ENCODE data around the gene SASH1.

- no peak for TF ChIP-seq CTCF (IDR thresholded peaks at IDR 0.05; ENCODE audit: control extremely low read depth in 1 of 3, insufficient read depth in 1 of 3, low read depth in 1 of 3, low read length in 3 of 3)
- no peak for TF ChIP-seq POLR2A (IDR thresholded peaks at IDR 0.05; ENCODE audit: control extremely low read depth in 1 of 2, low read depth in 2 of 2, low read length in 2 of 2)
- TF ChIP-seq RAD21 (IDR thresholded peaks at IDR 0.05 in 1 of 2, conservative IDR thresholded peaks at IDR 0.05 in 1 of 2; ENCODE audit: low read depth in 2 of 2, low read length in 2 of 2), result no peak
- TF ChIP-seq EP300 (IDR thresholded peaks at IDR 0.05; ENCODE audit: borderline replicate concordance in 1 of 2, low read depth in 2 of 2, low read length in 2 of 2), result no peak
- TF ChIP-seq, protein P1, sequence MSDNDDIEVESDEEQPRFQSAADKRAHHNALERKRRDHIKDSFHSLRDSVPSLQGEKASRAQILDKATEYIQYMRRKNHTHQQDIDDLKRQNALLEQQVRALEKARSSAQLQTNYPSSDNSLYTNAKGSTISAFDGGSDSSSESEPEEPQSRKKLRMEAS (IDR thresholded peaks at IDR 0.05), result no peak
- TF ChIP-seq RXRA (IDR thresholded peaks at IDR 0.05; ENCODE audit: insufficient read depth, low read depth, low read length), result no peak
- TF ChIP-seq SP4 (IDR thresholded peaks at IDR 0.05; ENCODE audit: low read length), result no peak
- TF ChIP-seq SRF (IDR thresholded peaks at IDR 0.05; ENCODE audit: low read depth, low read length), result no peak
- no peak for TF ChIP-seq CBX5 (IDR thresholded peaks at IDR 0.05; ENCODE audit: low read depth, low read length)
Observed at GRCh38 chr6:148432462-148433195, 90.0 kb downstream of the SASH1 start.

Data from H1 (cell line).